8988T (cell line): Measurements from ENCODE around the gene HSFY1.
"Not testable (repeated sequence)": the region's sequence is repeated elsewhere in the genome, so short reads cannot be mapped to it uniquely, and the experiment has no call there.

Experiments used
- DNase-seq: peaks from one replicate; pipeline ENCODE4 v3.0.0; 2011

Gene HSFY1

GRCh38 chrY:18546420-18546819, at the start of gene HSFY1:
Gene HSFY1, plus strand, starts transcription at chrY:18546720. Its CDS starts 68 bp downstream, at chrY:18546788.
- DNase-seq = not testable (repeated sequence)

- DNase-seq = not testable (repeated sequence)
Observed at GRCh38 chrY:18504266-18504665, 42.3 kb upstream of the HSFY1 start.

GRCh38 chrY:18530995-18531655, 15.4 kb upstream of the HSFY1 start:
- DNase-seq = not testable (repeated sequence)

GRCh38 chrY:18538952-18539351, 7.6 kb upstream of the HSFY1 start:
- DNase-seq = not testable (repeated sequence)

GRCh38 chrY:18553132-18553531, 6.6 kb downstream of the HSFY1 start:
- DNase-seq = not testable (repeated sequence)

- DNase-seq = not testable (repeated sequence)
Observed at GRCh38 chrY:18565915-18566314, 19.4 kb downstream of the HSFY1 start.
